ENCODE measurements around the gene PLEKHG4B.

Gene PLEKHG4B

DNA sequence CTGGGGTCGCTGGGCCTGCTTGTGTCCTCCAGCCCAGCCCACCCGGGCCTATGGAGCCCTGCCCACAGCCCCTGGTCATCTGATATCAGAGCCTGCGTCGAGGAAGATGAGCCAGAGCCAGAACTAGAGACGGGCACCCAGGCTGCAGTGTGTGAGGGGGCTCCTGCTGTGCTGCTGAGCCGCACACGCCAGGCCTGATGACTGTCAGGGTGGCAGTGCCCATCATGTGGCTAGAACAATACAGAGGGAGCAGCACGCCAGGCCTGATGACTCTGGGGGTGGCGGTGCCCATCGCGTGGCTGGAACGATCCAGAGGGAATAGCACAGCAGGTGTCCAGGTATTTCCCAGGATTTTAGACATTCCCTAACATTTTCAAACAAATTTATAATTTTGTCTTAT is 90.2 kb downstream of the PLEKHG4B start:
- no peaks in the 10 kb centered on the region for H3K36me3 ChIP-seq
- TF ChIP-seq, protein P1, sequence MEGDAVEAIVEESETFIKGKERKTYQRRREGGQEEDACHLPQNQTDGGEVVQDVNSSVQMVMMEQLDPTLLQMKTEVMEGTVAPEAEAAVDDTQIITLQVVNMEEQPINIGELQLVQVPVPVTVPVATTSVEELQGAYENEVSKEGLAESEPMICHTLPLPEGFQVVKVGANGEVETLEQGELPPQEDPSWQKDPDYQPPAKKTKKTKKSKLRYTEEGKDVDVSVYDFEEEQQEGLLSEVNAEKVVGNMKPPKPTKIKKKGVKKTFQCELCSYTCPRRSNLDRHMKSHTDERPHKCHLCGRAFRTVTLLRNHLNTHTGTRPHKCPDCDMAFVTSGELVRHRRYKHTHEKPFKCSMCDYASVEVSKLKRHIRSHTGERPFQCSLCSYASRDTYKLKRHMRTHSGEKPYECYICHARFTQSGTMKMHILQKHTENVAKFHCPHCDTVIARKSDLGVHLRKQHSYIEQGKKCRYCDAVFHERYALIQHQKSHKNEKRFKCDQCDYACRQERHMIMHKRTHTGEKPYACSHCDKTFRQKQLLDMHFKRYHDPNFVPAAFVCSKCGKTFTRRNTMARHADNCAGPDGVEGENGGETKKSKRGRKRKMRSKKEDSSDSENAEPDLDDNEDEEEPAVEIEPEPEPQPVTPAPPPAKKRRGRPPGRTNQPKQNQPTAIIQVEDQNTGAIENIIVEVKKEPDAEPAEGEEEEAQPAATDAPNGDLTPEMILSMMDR (IDR thresholded peaks at IDR 0.05; ENCODE audit: low read depth, low read length) = no peak
- no peaks in the 10 kb centered on the region for H3K4me1 ChIP-seq
- no peak overlapping the region for H3K4me3 ChIP-seq (ENCODE audit: low read depth, low read length)
- H3K9me3 ChIP-seq = no peaks in the 10 kb centered on the region
- H3K27me3 ChIP-seq = no peaks in the 10 kb centered on the region; the same call in 1 of the 2 replicates
- DNase-seq = no peak

DNA sequence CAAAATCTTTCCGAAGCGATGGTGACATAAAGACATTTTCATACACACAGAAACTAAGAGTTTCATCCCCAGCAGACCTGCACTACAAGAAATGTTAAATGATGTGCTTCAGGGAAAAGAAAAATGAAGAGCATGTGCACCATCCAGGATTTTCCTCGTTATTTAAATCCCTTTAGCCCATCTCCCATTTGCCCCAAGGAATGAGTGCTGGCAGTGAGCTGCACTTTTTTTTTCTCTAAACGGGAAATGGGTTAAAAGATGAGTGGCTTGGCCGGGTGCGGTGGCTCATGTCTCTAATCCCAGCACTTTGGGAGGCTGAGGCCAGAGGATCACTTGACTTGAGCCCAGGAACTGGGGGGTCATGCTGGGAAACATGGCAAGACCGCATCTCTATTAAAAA is 92.5 kb downstream of the PLEKHG4B start:
- TF ChIP-seq, protein P1 (IDR thresholded peaks at IDR 0.05; ENCODE audit: low read depth, low read length) = no peak
- H3K36me3 ChIP-seq = no peaks in the 10 kb centered on the region
- H3K4me1 ChIP-seq = no peaks in the 10 kb centered on the region
- DNase-seq = no peak
- no peak overlapping the region for H3K4me3 ChIP-seq (ENCODE audit: low read depth, low read length)
- H3K9me3 ChIP-seq = no peaks in the 10 kb centered on the region
- H3K27me3 ChIP-seq = no peaks in the 10 kb centered on the region

DNA sequence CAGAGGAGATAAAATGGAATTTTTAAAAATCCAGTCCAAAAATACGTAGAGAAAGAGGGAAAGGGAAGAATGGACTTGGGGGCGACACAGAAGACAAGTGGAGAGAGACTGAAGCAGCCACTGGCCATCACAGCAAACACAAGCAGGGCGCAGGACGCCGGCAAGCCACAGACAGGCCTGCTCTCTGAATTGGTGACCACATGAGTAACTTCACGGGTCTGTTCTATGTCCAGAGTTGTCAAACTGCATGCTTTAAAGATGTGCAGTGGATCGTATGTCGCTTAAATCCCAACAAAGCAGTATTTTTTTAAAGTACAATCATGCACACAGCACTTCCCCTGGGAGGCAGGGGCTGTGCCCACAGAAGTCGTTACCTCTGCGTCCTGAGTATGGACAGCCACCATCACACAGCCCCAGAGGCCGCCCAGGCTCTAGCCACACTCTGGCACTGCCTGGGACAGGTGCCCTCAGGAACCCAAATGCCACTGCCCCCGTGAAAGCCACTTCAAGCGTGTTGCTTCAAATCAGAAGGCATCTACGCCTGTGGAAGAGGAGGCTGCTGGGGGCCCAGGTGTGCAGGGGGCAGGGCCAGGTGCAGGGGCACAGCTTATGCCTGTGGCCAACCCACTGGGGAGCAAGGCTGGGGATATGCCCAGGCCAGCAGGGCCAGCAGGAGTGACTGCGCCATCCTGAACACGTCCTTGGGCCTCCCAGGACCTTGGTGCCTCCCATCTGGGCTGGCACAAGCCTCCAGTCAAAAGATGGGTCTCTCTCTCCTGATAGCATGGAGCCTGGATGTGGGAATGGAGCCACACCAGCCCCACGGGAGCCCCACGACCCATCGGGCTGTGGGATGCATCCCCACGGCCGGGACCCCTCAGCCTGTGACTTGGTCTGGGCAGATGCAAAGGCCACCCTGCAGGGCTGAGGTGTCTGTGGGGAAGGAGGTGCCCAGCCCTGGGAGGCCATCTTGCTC is 93.4 kb downstream of the PLEKHG4B start:
- H3K36me3 ChIP-seq = no peaks in the 10 kb centered on the region
- H3K27me3 ChIP-seq = no peaks in the 10 kb centered on the region
- no peaks in the 10 kb centered on the region for H3K9me3 ChIP-seq
- TF ChIP-seq, protein P1 (IDR thresholded peaks at IDR 0.05; ENCODE audit: low read depth, low read length) = no peak
- DNase-seq = no peak
- no peak overlapping the region for H3K4me3 ChIP-seq (ENCODE audit: low read depth, low read length)
- H3K4me1 ChIP-seq = no peaks in the 10 kb centered on the region

DNA sequence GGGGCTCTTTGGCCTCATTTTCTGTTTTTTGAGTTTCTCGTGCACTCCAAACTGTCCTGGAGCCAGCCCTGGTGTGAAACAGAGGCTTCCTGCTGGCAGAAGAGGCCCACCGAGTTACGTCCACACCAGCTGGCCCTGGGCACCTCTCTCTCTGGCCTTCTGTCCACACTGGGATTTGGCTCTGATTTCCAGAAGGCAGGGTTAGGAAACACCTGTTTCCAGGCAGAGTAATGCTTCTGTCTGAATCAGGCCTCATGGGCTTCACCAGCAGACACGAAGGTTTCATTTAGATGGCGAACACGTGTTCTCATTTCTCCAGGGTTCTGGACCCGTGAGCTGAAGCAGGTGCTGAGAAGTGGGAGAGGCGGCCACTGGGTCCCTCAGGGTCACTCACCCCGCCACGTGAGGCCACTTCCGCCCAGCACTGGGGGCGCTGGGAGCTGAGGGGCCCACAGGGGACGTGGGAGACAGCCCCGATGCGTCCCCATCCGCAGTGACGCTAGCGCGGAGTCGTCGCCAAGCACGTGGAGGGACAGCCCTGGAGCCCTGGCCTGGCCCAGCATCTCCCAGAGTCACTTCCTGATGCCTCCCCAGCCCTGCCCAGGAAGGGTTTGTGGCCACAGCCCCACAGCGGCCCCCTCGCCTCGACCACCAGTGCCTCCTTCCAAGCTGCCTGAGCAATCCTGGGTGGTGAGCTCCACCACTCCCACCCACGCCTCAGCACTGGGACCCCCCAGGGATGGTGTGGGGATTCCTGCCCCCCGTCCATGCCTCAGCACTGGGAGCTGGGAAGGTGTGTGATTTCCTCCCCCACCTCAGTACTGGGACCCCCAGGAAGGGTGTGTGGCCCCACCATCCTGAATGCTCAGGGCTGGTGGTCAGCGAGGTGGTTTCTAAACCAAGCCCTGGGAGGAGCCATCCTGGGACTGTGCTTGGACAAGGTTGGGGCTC is 94.4 kb downstream of the PLEKHG4B start:
- Histone ChIP-seq H3K36me3 (no peaks in the 10 kb centered on the region), H3K4me3 (ENCODE audit: low read depth, low read length) (no peak overlapping the region), H3K9me3 (no peaks in the 10 kb centered on the region), H3K4me1 (no peaks in the 10 kb centered on the region), H3K27me3 (no peaks in the 10 kb centered on the region)
- DNase-seq = peak; percentile 1
- TF ChIP-seq, protein P1 (IDR thresholded peaks at IDR 0.05; ENCODE audit: low read depth, low read length) = no peak

DNA sequence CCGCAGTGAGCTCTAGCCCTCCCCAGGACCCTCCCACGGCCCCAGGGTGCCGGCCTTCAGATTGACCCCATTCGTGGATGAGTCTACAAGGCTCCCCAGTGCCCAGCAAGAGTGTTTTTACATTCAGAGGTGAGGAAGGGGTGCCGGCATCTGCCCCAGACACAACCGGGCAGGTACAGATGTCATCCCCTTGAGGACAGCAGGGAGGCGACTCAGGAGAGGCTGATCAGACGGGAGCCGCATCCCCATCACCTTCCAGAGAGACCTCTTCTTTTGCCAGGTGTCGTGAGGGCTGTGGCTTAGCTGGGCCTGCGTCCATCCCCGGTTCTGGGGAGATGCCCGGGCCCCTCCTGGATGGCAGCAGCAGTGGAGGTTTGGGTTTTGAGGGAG is 95.1 kb downstream of the PLEKHG4B start:
- no peak overlapping the region for H3K4me3 ChIP-seq (ENCODE audit: low read depth, low read length)
- H3K9me3 ChIP-seq = no peaks in the 10 kb centered on the region
- peak; percentile 1 for DNase-seq
- no peaks in the 10 kb centered on the region for H3K4me1 ChIP-seq
- TF ChIP-seq, protein P1 (IDR thresholded peaks at IDR 0.05; ENCODE audit: low read depth, low read length) = no peak
- no peaks in the 10 kb centered on the region for H3K36me3 ChIP-seq
- H3K27me3 ChIP-seq = no peaks in the 10 kb centered on the region
